ENCODE measurements around the gene CMSS1. TPM values are rescaled to one million over a fixed set of nuclear protein-coding genes. Genes with fewer than 3 reads are reported as not detected.

Gene CMSS1
- polyA plus RNA-seq, 1 of the 3 experiments (the other 2 are of a cell fraction), result 9.1 TPM

DNA sequence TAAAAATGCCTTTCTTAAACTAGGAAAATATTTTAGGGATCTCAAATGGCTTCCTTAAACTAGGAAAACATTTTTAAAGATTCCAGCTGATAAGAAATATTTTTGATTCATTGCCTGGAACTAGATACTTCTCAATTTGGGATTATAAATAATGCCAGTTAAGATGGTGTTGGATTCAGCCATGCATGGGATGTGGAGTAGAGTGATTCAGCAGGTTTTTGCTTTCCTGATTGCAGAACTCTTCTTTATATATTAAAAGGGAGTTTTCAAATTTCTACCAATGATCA, 281.1 kb downstream of the CMSS1 start (continued):
- no peak for TF ChIP-seq PBX3 (IDR thresholded peaks at IDR 0.05)
- TF ChIP-seq RXRA (IDR thresholded peaks at IDR 0.05; ENCODE audit: borderline replicate concordance, low read depth), result no peak
- TF ChIP-seq, protein P1, sequence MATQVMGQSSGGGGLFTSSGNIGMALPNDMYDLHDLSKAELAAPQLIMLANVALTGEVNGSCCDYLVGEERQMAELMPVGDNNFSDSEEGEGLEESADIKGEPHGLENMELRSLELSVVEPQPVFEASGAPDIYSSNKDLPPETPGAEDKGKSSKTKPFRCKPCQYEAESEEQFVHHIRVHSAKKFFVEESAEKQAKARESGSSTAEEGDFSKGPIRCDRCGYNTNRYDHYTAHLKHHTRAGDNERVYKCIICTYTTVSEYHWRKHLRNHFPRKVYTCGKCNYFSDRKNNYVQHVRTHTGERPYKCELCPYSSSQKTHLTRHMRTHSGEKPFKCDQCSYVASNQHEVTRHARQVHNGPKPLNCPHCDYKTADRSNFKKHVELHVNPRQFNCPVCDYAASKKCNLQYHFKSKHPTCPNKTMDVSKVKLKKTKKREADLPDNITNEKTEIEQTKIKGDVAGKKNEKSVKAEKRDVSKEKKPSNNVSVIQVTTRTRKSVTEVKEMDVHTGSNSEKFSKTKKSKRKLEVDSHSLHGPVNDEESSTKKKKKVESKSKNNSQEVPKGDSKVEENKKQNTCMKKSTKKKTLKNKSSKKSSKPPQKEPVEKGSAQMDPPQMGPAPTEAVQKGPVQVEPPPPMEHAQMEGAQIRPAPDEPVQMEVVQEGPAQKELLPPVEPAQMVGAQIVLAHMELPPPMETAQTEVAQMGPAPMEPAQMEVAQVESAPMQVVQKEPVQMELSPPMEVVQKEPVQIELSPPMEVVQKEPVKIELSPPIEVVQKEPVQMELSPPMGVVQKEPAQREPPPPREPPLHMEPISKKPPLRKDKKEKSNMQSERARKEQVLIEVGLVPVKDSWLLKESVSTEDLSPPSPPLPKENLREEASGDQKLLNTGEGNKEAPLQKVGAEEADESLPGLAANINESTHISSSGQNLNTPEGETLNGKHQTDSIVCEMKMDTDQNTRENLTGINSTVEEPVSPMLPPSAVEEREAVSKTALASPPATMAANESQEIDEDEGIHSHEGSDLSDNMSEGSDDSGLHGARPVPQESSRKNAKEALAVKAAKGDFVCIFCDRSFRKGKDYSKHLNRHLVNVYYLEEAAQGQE (IDR thresholded peaks at IDR 0.05; ENCODE audit: low read depth, low read length), result no peak
- TF ChIP-seq MXI1 (IDR thresholded peaks at IDR 0.05; ENCODE audit: low read depth, low read length), result no peak
- TF ChIP-seq, protein P2, sequence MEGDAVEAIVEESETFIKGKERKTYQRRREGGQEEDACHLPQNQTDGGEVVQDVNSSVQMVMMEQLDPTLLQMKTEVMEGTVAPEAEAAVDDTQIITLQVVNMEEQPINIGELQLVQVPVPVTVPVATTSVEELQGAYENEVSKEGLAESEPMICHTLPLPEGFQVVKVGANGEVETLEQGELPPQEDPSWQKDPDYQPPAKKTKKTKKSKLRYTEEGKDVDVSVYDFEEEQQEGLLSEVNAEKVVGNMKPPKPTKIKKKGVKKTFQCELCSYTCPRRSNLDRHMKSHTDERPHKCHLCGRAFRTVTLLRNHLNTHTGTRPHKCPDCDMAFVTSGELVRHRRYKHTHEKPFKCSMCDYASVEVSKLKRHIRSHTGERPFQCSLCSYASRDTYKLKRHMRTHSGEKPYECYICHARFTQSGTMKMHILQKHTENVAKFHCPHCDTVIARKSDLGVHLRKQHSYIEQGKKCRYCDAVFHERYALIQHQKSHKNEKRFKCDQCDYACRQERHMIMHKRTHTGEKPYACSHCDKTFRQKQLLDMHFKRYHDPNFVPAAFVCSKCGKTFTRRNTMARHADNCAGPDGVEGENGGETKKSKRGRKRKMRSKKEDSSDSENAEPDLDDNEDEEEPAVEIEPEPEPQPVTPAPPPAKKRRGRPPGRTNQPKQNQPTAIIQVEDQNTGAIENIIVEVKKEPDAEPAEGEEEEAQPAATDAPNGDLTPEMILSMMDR (IDR thresholded peaks at IDR 0.05), result no peak
- no peak for TF ChIP-seq SIN3A (IDR thresholded peaks at IDR 0.05; ENCODE audit: borderline replicate concordance, low read depth, low read length)
- no peak for TF ChIP-seq TEAD4 (IDR thresholded peaks at IDR 0.05; ENCODE audit: borderline replicate concordance, insufficient read depth)
- no peak for TF ChIP-seq CHD2 (IDR thresholded peaks at IDR 0.05; ENCODE audit: low read length, partially characterized antibody)

- WGBS (ENCODE audit: low lambda C conversion rate), result 91% methylated on average over 2 of the region's 2 CpGs
- ChIA-PET POLR2A (no interaction called here), CTCF (no interaction called here)
- no peaks in the 10 kb centered on the region for H3F3A ChIP-seq (replicated peaks; ENCODE audit: insufficient read depth)
- peaks cover 0 to 9% of the 10 kb centered on the region in 2 experiments; a peak in 3 of 4 replicates for H3K4me1 ChIP-seq (ENCODE audit: control insufficient read depth in 1 of 2, insufficient read depth in 2 of 2, low read depth in 1 of 2, low read length in 1 of 2)
- H4K20me1 ChIP-seq (ENCODE audit: insufficient read depth), result no peaks in the 10 kb centered on the region
- H3K27me3 ChIP-seq (ENCODE audit: insufficient read depth), result no peaks in the 10 kb centered on the region
- H3K4me2 ChIP-seq, result no peak overlapping the region
- no peak overlapping the region for H3K9ac ChIP-seq
- H3K79me2 ChIP-seq (ENCODE audit: insufficient read depth), result no peaks in the 10 kb centered on the region
- no peak overlapping the region for H2AFZ ChIP-seq (ENCODE audit: low read depth)
- no peaks in the 10 kb centered on the region for H3K9me3 ChIP-seq
- H3K27ac ChIP-seq (ENCODE audit: low read depth in 2 of 2, low read length in 1 of 2), result no peak overlapping the region
- no peak for DNase-seq
- H3K9me2 ChIP-seq, result no peaks in the 10 kb centered on the region
- TF ChIP-seq TAF1 (IDR thresholded peaks at IDR 0.05; ENCODE audit: borderline replicate concordance, low read depth, low read length) (no peak), SMC3 (IDR thresholded peaks at IDR 0.05; ENCODE audit: low read depth, low read length) (no peak), MEF2A (IDR thresholded peaks at IDR 0.05; ENCODE audit: borderline replicate concordance, low read depth) (no peak), EP300 (IDR thresholded peaks at IDR 0.05; ENCODE audit: borderline replicate concordance in 1 of 2, low read depth in 1 of 2, low read length in 1 of 2) (no peak), ELF1 (IDR thresholded peaks at IDR 0.05) (no peak), JUND (IDR thresholded peaks at IDR 0.05) (no peak)
- TF ChIP-seq, protein P1 (IDR thresholded peaks at IDR 0.05; ENCODE audit: low read depth, low read length), result no peak
- no peak overlapping the region for H3K4me3 ChIP-seq (ENCODE audit: low read depth in 2 of 2, low read length in 1 of 2)
- no peaks in the 10 kb centered on the region for H3K36me3 ChIP-seq (replicated peaks in 1 of 2; ENCODE audit: control insufficient read depth in 1 of 2, insufficient read depth in 2 of 2, low read length in 1 of 2)
These were observed 282.0 kb downstream of the CMSS1 start for GRCh38 chr3:100099621-100100020.

Data from SK-N-SH (cell line).